Measurements from ENCODE around the gene SEZ6L. TPM values are rescaled to one million over a fixed set of nuclear protein-coding genes. Genes with fewer than 3 reads are reported as not detected.

SEZ6L gene
- total RNA-seq, 1 donor from 2014 or later = 0.18 TPM

DNA sequence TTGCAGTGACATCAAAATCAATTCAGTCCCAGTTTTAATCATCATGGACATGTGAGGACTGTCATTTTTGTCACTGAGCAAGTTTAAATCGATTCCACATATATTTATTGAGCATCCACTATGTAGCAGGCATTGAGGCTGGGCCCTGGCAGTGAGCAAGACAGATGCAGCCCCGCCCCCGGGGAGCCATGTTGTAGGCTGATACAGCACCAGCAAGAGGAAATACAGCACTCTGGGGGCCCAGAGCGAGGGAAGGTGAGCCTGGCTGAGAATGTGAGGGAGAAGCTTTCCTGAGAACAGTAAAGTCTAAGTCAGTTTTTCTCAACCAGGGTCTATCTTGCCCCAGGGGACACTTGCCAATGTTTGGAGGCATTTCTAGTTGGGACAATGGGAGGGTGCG lies 151.2 kb downstream of the SEZ6L start:
- H3K4me3 Mint-ChIP-seq = no peak overlapping the region
- H3K36me3 Mint-ChIP-seq = no peaks in the 10 kb centered on the region
- no peak for TF ChIP-seq CTCF (IDR thresholded peaks at IDR 0.05; ENCODE audit: unreplicated experiment)
- no peak overlapping the region for H3K27ac Mint-ChIP-seq
- DNase-seq (ENCODE audit: low spot score in 2 of 2, unreplicated experiment in 2 of 2) = no peak
- H3K4me1 Mint-ChIP-seq = no peaks in the 10 kb centered on the region
- H3K27me3 Mint-ChIP-seq (ENCODE audit: low read depth) = peaks cover 73% of the 10 kb centered on the region
- H3K9me3 Mint-ChIP-seq = no peaks in the 10 kb centered on the region

- Mint-ChIP-seq H3K27me3 (ENCODE audit: low read depth) (peaks cover 73% of the 10 kb centered on the region), H3K9me3 (no peaks in the 10 kb centered on the region), H3K4me1 (no peaks in the 10 kb centered on the region), H3K36me3 (no peaks in the 10 kb centered on the region), H3K4me3 (no peak overlapping the region), H3K27ac (no peak overlapping the region)
- TF ChIP-seq CTCF (IDR thresholded peaks at IDR 0.05; ENCODE audit: unreplicated experiment) = no peak
- no peak for DNase-seq (ENCODE audit: low spot score in 2 of 2, unreplicated experiment in 2 of 2)
Measured at GRCh38 chr22:26321469-26321913, 152.2 kb downstream of the SEZ6L start.

DNA sequence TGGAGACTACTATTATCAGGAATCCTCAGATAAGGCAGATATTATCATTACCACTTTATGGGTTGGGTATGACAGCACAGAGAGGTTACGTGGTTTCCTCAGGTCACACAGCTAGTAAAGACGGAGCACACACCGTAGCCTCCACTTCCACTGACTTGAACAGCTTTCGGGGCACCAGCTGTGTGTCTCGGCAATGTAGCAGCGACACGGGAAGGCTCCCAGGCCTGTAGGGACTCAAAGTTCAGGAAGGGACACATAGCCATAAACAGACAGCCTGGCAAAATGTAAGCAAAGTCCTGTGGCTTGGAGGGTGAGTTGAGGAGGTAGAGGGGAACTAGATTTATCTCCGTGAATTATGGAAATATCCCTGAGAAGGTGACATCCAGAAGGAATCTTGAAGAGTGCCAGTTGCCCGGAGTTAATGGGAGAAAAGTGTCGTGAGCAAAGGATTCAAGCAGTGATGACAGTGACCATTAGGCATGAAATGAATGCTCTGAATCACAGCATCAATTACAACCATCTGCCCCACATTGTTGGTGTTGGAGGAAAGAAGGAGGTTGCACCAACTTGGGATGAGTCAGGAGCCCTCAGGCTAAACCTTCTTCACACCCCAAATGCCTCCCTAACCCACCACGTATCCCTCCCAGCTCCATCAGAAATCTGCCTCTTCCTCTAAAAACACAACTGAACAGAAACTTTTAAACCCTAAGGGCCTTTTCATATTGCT lies 153.1 kb downstream of the SEZ6L start:
- Mint-ChIP-seq H3K36me3 (no peaks in the 10 kb centered on the region), H3K27ac (no peak overlapping the region), H3K9me3 (no peaks in the 10 kb centered on the region), H3K4me3 (no peak overlapping the region), H3K4me1 (no peaks in the 10 kb centered on the region), H3K27me3 (ENCODE audit: low read depth) (peaks cover 67% of the 10 kb centered on the region)
- DNase-seq (ENCODE audit: low spot score in 2 of 2, unreplicated experiment in 2 of 2) = no peak
- TF ChIP-seq CTCF (IDR thresholded peaks at IDR 0.05; ENCODE audit: unreplicated experiment) = no peak

GRCh38 chr22:26323013-26323412 lies 153.8 kb downstream of the SEZ6L start:
- Mint-ChIP-seq H3K4me3 (no peak overlapping the region), H3K27ac (no peak overlapping the region), H3K9me3 (no peaks in the 10 kb centered on the region), H3K36me3 (no peaks in the 10 kb centered on the region), H3K27me3 (ENCODE audit: low read depth) (peaks cover 63% of the 10 kb centered on the region), H3K4me1 (no peaks in the 10 kb centered on the region)
- TF ChIP-seq CTCF (IDR thresholded peaks at IDR 0.05; ENCODE audit: unreplicated experiment) = no peak
- DNase-seq (ENCODE audit: low spot score in 2 of 2, unreplicated experiment in 2 of 2) = no peak

DNA sequence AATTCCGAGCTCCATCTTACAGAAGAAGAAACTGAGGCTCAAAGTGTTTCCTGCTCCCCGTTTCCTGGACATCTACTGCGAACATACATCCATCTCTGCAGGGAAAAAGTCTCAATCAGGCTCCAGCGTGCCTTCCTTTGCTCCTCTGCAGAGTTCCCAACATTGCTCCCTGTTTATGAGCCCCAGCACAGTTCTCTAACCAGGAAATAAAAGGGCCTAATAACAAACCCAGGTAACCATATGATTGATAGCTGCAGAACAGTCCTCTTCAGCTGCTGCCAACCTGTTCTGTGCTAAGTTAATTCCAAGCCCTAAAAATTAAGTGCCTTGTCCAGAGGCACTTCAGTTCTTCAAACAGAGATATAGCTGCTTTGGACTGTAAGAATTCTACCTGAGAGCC lies 154.9 kb downstream of the SEZ6L start:
- Mint-ChIP-seq H3K27ac (no peak overlapping the region), H3K4me1 (no peaks in the 10 kb centered on the region), H3K9me3 (no peaks in the 10 kb centered on the region), H3K4me3 (no peak overlapping the region), H3K36me3 (no peaks in the 10 kb centered on the region), H3K27me3 (ENCODE audit: low read depth) (peaks cover 55% of the 10 kb centered on the region)
- no peak for DNase-seq (ENCODE audit: low spot score in 2 of 2, unreplicated experiment in 2 of 2)
- no peak for TF ChIP-seq CTCF (IDR thresholded peaks at IDR 0.05; ENCODE audit: unreplicated experiment)
